GM19397 (cell line): Measurements from ENCODE around the gene PLK2.

ENCODE experiments used
- ATAC-seq: cut with Tn5 transposase; IDR thresholded peaks from one replicate; pipeline ENCODE4 v1.9.1; 2021; ENCODE audit warnings: mild to moderate bottlenecking, moderate library complexity; ENCODE audit not compliant: unreplicated experiment

PLK2 gene

GRCh38 chr5:58450811-58451629 lies 8.9 kb downstream of the PLK2 start:
- ATAC-seq, result no peak

GRCh38 chr5:58450018-58450417 lies 9.9 kb downstream of the PLK2 start:
- no peak for ATAC-seq

- ATAC-seq, result no peak
Measured at GRCh38 chr5:58447226-58447625, 12.7 kb downstream of the PLK2 start.

GRCh38 chr5:58446024-58446423 lies 13.9 kb downstream of the PLK2 start:
- ATAC-seq, result no peak

GRCh38 chr5:58444805-58445204 lies 15.1 kb downstream of the PLK2 start:
- no peak for ATAC-seq

- no peak for ATAC-seq
Measured at GRCh38 chr5:58440901-58441460, 18.9 kb downstream of the PLK2 start.

- no peak for ATAC-seq
Measured at GRCh38 chr5:58439094-58439644, 20.7 kb downstream of the PLK2 start.

GRCh38 chr5:58437661-58438060 lies 22.2 kb downstream of the PLK2 start:
- no peak for ATAC-seq

- ATAC-seq, result no peak
Measured at GRCh38 chr5:58431832-58432231, 28.1 kb downstream of the PLK2 start.

GRCh38 chr5:58412932-58413331 lies 47.0 kb downstream of the PLK2 start:
- no peak for ATAC-seq

- ATAC-seq, result no peak
Measured at GRCh38 chr5:58412081-58412480, 47.8 kb downstream of the PLK2 start.

- no peak for ATAC-seq
Measured at GRCh38 chr5:58411372-58411771, 48.5 kb downstream of the PLK2 start.

GRCh38 chr5:58410441-58410840 lies 49.4 kb downstream of the PLK2 start:
- ATAC-seq, result no peak

GRCh38 chr5:58407042-58407719 lies 52.7 kb downstream of the PLK2 start:
- ATAC-seq, result no peak

- no peak for ATAC-seq
Measured at GRCh38 chr5:58406394-58406793, 53.5 kb downstream of the PLK2 start.

GRCh38 chr5:58405175-58405574 lies 54.7 kb downstream of the PLK2 start:
- no peak for ATAC-seq

GRCh38 chr5:58404734-58405133 lies 55.2 kb downstream of the PLK2 start:
- ATAC-seq, result no peak
